OCI-LY1 (cell line): Measurements from ENCODE around the gene MAP3K14.

ENCODE experiments used
- H2AFZ ChIP-seq: fragments of 200-600 bp; sonication (generic), shearing (Covaris generic); 2 replicates; pipeline ENCODE4 v1.6.0; 2014; ENCODE audit warnings: antibody characterized with exemption, mild to moderate bottlenecking, low read length
- H3F3A ChIP-seq: fragments of 200-600 bp; sonication (generic), shearing (Covaris generic); 2 replicates; pipeline ENCODE4 v1.6.0; 2014; ENCODE audit warnings: mild to moderate bottlenecking, antibody characterized with exemption, low read length, moderate library complexity; ENCODE audit not compliant: insufficient read depth
- H3K27ac ChIP-seq: fragments of 200-600 bp; sonication (generic); 2 replicates; pipeline ENCODE4 v1.5.1; 2014; ENCODE audit warnings: low read length, mixed run types, mild to moderate bottlenecking, low read depth; ENCODE audit not compliant: poor library complexity, severe bottlenecking
- H3K27me3 ChIP-seq: fragments of 200-600 bp; sonication (generic); 2 replicates; pipeline ENCODE4 v1.6.0; 2014; ENCODE audit warnings: antibody characterized with exemption, mild to moderate bottlenecking, low read length, moderate library complexity; ENCODE audit not compliant: insufficient read depth
- H3K36me3 ChIP-seq: fragments of 200-600 bp; sonication (generic); 2 replicates; pipeline ENCODE4 v1.6.1; 2014; ENCODE audit warnings: mild to moderate bottlenecking, antibody characterized with exemption, low read length, moderate library complexity, mixed read lengths; ENCODE audit not compliant: insufficient read depth
- H3K4me1 ChIP-seq: fragments of 200-600 bp; sonication (generic); 2 replicates; pipeline ENCODE4 v1.5.1; 2014; ENCODE audit warnings: mild to moderate bottlenecking, low read length, moderate library complexity; ENCODE audit not compliant: insufficient read depth, severe bottlenecking
- H3K4me2 ChIP-seq: fragments of 200-600 bp; sonication (generic), shearing (Covaris generic); 2 replicates; pipeline ENCODE4 v1.6.1; 2014; ENCODE audit warnings: low read length
- H3K4me3 ChIP-seq: fragments of 200-600 bp; sonication (generic); 2 replicates; pipeline ENCODE4 v1.5.1; 2014; ENCODE audit warnings: low read length, low read depth, mild to moderate bottlenecking, mixed read lengths; ENCODE audit not compliant: poor library complexity, severe bottlenecking
- H3K79me2 ChIP-seq: fragments of 200-600 bp; shearing (Covaris generic); 2 replicates; pipeline ENCODE4 v1.6.1; 2016; ENCODE audit warnings: mixed run types, low read length, mixed read lengths; ENCODE audit not compliant: insufficient read depth
- H3K9ac ChIP-seq: fragments of 200-600 bp; sonication (generic), shearing (Covaris generic); 2 replicates; pipeline ENCODE4 v1.6.1; 2014; ENCODE audit warnings: mild to moderate bottlenecking, low read length, mixed read lengths
- H3K9me2 ChIP-seq: fragments of 200-600 bp; sonication (generic), shearing (Covaris generic); 2 replicates; pipeline ENCODE4 v1.6.1; 2014; ENCODE audit warnings: low read depth, mild to moderate bottlenecking, low read length, mixed read lengths
- H3K9me3 ChIP-seq: fragments of 200-600 bp; shearing (Covaris generic); 2 replicates; pipeline ENCODE4 v1.6.1; 2014; ENCODE audit warnings: low read length, mixed read lengths
- H4K20me1 ChIP-seq: fragments of 200-600 bp; sonication (generic), shearing (Covaris generic); 2 replicates; pipeline ENCODE4 v1.6.0; 2016; ENCODE audit warnings: mild to moderate bottlenecking, low read length; ENCODE audit not compliant: insufficient read depth
- CTCF ChIP-seq: fragments of 200-600 bp; sonication (generic), shearing (Covaris generic); IDR thresholded peaks from 2 replicates; pipeline ENCODE4 v1.5.1; 2017; ENCODE audit warnings: mild to moderate bottlenecking, antibody characterized with exemption, low read length, moderate library complexity, mixed read lengths
- EZH2 ChIP-seq: fragments of 200-600 bp; sonication (generic), shearing (Covaris generic); IDR thresholded peaks from 2 replicates; pipeline ENCODE4 v1.8.0; 2017; ENCODE audit warnings: borderline replicate concordance, mixed run types, mild to moderate bottlenecking, antibody characterized with exemption, low read length, moderate library complexity, mixed read lengths

Gene MAP3K14

GRCh38 chr17:45357364-45357997 is 40.7 kb upstream of the MAP3K14 start:
- Histone ChIP-seq H3K36me3 (peaks cover 3% of the 10 kb centered on the region; the same call in 1 of the 2 replicates), H4K20me1 (no peaks in the 10 kb centered on the region), H3K4me3 (no peak overlapping the region), H3F3A (no peaks in the 10 kb centered on the region), H3K27me3 (peaks cover 23% of the 10 kb centered on the region; the same call in 1 of the 2 replicates), H3K9me2 (no peaks in the 10 kb centered on the region), H2AFZ (no peak overlapping the region), H3K4me2 (no peak overlapping the region), H3K9ac (no peak overlapping the region), H3K79me2 (no peaks in the 10 kb centered on the region), H3K4me1 (no peaks in the 10 kb centered on the region), H3K9me3 (peaks cover 4% of the 10 kb centered on the region; the same call in 1 of the 2 replicates), H3K27ac (no peak overlapping the region)
- TF ChIP-seq CTCF (no peak), EZH2 (no peak)

GRCh38 chr17:45355087-45355486 is 38.3 kb upstream of the MAP3K14 start:
- no peaks in the 10 kb centered on the region for H3F3A ChIP-seq
- H3K9ac ChIP-seq: no peak overlapping the region
- no peak overlapping the region for H3K4me3 ChIP-seq
- peaks cover 19% of the 10 kb centered on the region; the same call in 1 of the 2 replicates for H3K27me3 ChIP-seq
- H3K4me2 ChIP-seq: no peak overlapping the region
- no peaks in the 10 kb centered on the region for H3K4me1 ChIP-seq
- H3K36me3 ChIP-seq: peaks cover 3% of the 10 kb centered on the region; the same call in 1 of the 2 replicates
- H3K27ac ChIP-seq: no peak overlapping the region
- H3K9me3 ChIP-seq: peaks cover 11% of the 10 kb centered on the region; the same call in 1 of the 2 replicates
- H3K79me2 ChIP-seq: no peaks in the 10 kb centered on the region
- TF ChIP-seq CTCF (no peak), EZH2 (no peak)
- no peaks in the 10 kb centered on the region for H4K20me1 ChIP-seq
- H3K9me2 ChIP-seq: no peaks in the 10 kb centered on the region
- no peak overlapping the region for H2AFZ ChIP-seq

- H3K36me3 ChIP-seq: peaks cover 3% of the 10 kb centered on the region; the same call in 1 of the 2 replicates
- no peaks in the 10 kb centered on the region for H3K79me2 ChIP-seq
- H3K9me2 ChIP-seq: no peaks in the 10 kb centered on the region
- H4K20me1 ChIP-seq: no peaks in the 10 kb centered on the region
- no peak overlapping the region for H3K4me3 ChIP-seq
- no peak overlapping the region for H3K9ac ChIP-seq
- H3K27me3 ChIP-seq: peaks cover 19% of the 10 kb centered on the region; the same call in 1 of the 2 replicates
- H3K9me3 ChIP-seq: peaks cover 11% of the 10 kb centered on the region; the same call in 1 of the 2 replicates
- no peak overlapping the region for H3K4me2 ChIP-seq
- H3K4me1 ChIP-seq: no peaks in the 10 kb centered on the region
- no peak overlapping the region for H2AFZ ChIP-seq
- TF ChIP-seq CTCF (no peak), EZH2 (no peak)
- H3K27ac ChIP-seq: no peak overlapping the region
- H3F3A ChIP-seq: no peaks in the 10 kb centered on the region
These were observed 36.2 kb upstream of the MAP3K14 start for GRCh38 chr17:45353043-45353442.
